AG04449 (cell line): ENCODE results near the gene ROBO1.

ENCODE experiments used
- CTCF ChIA-PET: fragments of 350-600 bp; formaldehyde crosslinking; extraction: SDS; loops from one replicate; lab custom pipeline; 2021; ENCODE audit warnings: antibody characterized with exemption; lab: Yijun Ruan, JAX
- POLR2A ChIA-PET: fragments of 400-600, 350-600 bp; formaldehyde crosslinking; extraction: SDS; loops from one replicate; lab custom pipeline; 2020; ENCODE audit warnings: antibody characterized with exemption, inconsistent platforms; lab: Yijun Ruan, JAX
- DNase-seq: peaks from one replicate; pipeline ENCODE4 v3.0.0-alpha.2; 2010; ENCODE audit warnings: low read depth, low spot score
- H3K4me3 ChIP-seq: 2 replicates; pipeline ENCODE4 v1.5.1; 2011; ENCODE audit warnings: low read depth, mild to moderate bottlenecking, control low read depth, low read length
- CTCF ChIP-seq: IDR thresholded peaks from one replicate; pipeline ENCODE4 v1.5.1; 2011; ENCODE audit warnings: mild to moderate bottlenecking, moderate library complexity, low read length, control low read depth, inconsistent platforms; ENCODE audit not compliant: insufficient read depth; ENCODE audit errors: missing control alignments

The ROBO1 gene

GRCh38 chr3:79427081-79427480 is 340.7 kb downstream of the ROBO1 start:
- TF ChIP-seq CTCF, result no peak
- POLR2A ChIA-PET, result no interaction called here
- CTCF ChIA-PET, result no interaction called here
- no peak for DNase-seq
- no peak overlapping the region for H3K4me3 ChIP-seq

- TF ChIP-seq CTCF, result no peak
- ChIA-PET CTCF (no interaction called here), POLR2A (no interaction called here)
- H3K4me3 ChIP-seq, result no peak overlapping the region
- no peak for DNase-seq
Observed at GRCh38 chr3:79424811-79425210, 343.0 kb downstream of the ROBO1 start.

- no peak for DNase-seq
- TF ChIP-seq CTCF, result no peak
- POLR2A ChIA-PET, result no interaction called here
- no peak overlapping the region for H3K4me3 ChIP-seq
- CTCF ChIA-PET, result no interaction called here
Observed at GRCh38 chr3:79423417-79423816, 344.4 kb downstream of the ROBO1 start.

- no peak for DNase-seq
- TF ChIP-seq CTCF, result no peak
- CTCF ChIA-PET, result no interaction called here
- H3K4me3 ChIP-seq, result no peak overlapping the region
- POLR2A ChIA-PET, result no interaction called here
Observed at GRCh38 chr3:79421273-79421672, 346.5 kb downstream of the ROBO1 start.

- POLR2A ChIA-PET, result no interaction called here
Observed at GRCh38 chr3:79418855-79419621, 348.8 kb downstream of the ROBO1 start.

GRCh38 chr3:79415356-79415755 is 352.4 kb downstream of the ROBO1 start:
- ChIA-PET POLR2A (no interaction called here), CTCF (no interaction called here)
- DNase-seq, result no peak
- no peak for TF ChIP-seq CTCF
- H3K4me3 ChIP-seq, result no peak overlapping the region

More at GRCh38 chr3:79418855-79419621, 348.8 kb downstream of the ROBO1 start:
- no peak overlapping the region for H3K4me3 ChIP-seq
- DNase-seq, result no peak
- TF ChIP-seq CTCF, result no peak
- CTCF ChIA-PET, result no interaction called here
